CD4-positive, alpha-beta T cell (primary cell): ENCODE results near the gene C20orf144. TPM values are rescaled to one million over a fixed set of nuclear protein-coding genes. Genes with fewer than 3 reads are reported as not detected.

Source experiments
- ATAC-seq: fragments of 200-7000 bp; cut with Tn5 transposase; one replicate; pipeline ENCODE4 v1.10.0; 2022; ENCODE audit warnings: mild to moderate bottlenecking; ENCODE audit not compliant: poor library complexity
- CTCF ChIA-PET: fragments of 350-600 bp; sonication (Branson Sonifier 250); formaldehyde crosslinking; loops from one replicate; lab custom pipeline; 2021; ENCODE audit warnings: antibody characterized with exemption, inconsistent platforms; lab: Charles Lee
- POLR2A ChIA-PET: fragments of 350-600 bp; sonication (Branson Sonifier 250); formaldehyde crosslinking; loops from one replicate; lab custom pipeline; 2021; ENCODE audit warnings: antibody characterized with exemption, inconsistent platforms; lab: Charles Lee
- DNase-seq, 14 experiments: peaks; one replicate each; pipeline ENCODE4 v3.0.0-alpha.2; 2013 to 2020; ENCODE audit warnings: mixed read lengths in 2 of 14
- H3K27ac ChIP-seq, 2 donors: one replicate each; pipeline versions ENCODE4 v1.5.1 to v1.7.0; 2013; ENCODE audit warnings: low read length in 2 of 2, low read depth in 1 of 2, mild to moderate bottlenecking in 1 of 2
- H3K27me3 ChIP-seq, 2 experiments: 1 replicate in 1 of 2; 2 replicates in 1 of 2; pipeline versions ENCODE4 v1.6.1 to v1.7.0; 2013; ENCODE audit warnings: low read length in 2 of 2, control low read depth in 1 of 2, mild to moderate bottlenecking in 1 of 2, moderate library complexity in 1 of 2; ENCODE audit not compliant: insufficient read depth in 2 of 2, control insufficient read depth in 1 of 2
- H3K36me3 ChIP-seq: one replicate; pipeline ENCODE4 v1.6.1; 2013; ENCODE audit warnings: low read length, control low read depth; ENCODE audit not compliant: insufficient read depth
- H3K4me1 ChIP-seq: one replicate; pipeline ENCODE4 v1.6.1; 2013; ENCODE audit warnings: low read length, control low read depth; ENCODE audit not compliant: insufficient read depth
- H3K4me3 ChIP-seq: one replicate; pipeline ENCODE4 v1.5.1; 2013; ENCODE audit warnings: mild to moderate bottlenecking, low read length, moderate library complexity
- H3K9me3 ChIP-seq, 2 experiments: 1 replicate in 1 of 2; 2 replicates in 1 of 2; pipeline versions ENCODE4 v1.6.1 to v1.7.0; 2013; ENCODE audit warnings: low read length in 2 of 2, mild to moderate bottlenecking in 2 of 2, control low read depth in 1 of 2, moderate library complexity in 1 of 2; ENCODE audit not compliant: control insufficient read depth in 1 of 2, insufficient read depth in 1 of 2
- H3K27ac Mint-ChIP-seq: one replicate; pipeline ENCODE4 v1.8.0; 2020; ENCODE audit warnings: mixed read lengths
- H3K27me3 Mint-ChIP-seq: one replicate; pipeline ENCODE4 v1.8.0; 2021; ENCODE audit warnings: mixed read lengths
- H3K36me3 Mint-ChIP-seq: one replicate; pipeline ENCODE4 v1.8.0; 2021; ENCODE audit warnings: low read depth, mixed read lengths
- H3K4me1 Mint-ChIP-seq: one replicate; pipeline ENCODE4 v1.8.0; 2021; ENCODE audit warnings: low read depth, mixed read lengths
- H3K4me3 Mint-ChIP-seq: one replicate; pipeline ENCODE4 v1.8.0; 2020; ENCODE audit warnings: mild to moderate bottlenecking, mixed read lengths
- H3K9me3 Mint-ChIP-seq: one replicate; pipeline ENCODE4 v1.8.0; 2020; ENCODE audit warnings: mixed read lengths
- CTCF ChIP-seq: fragments of 200-600 bp; IDR thresholded peaks from one replicate; pipeline ENCODE4 v1.8.0; 2022; ENCODE audit warnings: antibody characterized with exemption, mild to moderate bottlenecking
- intact Hi-C, 2 experiments: fragments of 100-400 bp; cut with DNase I in 1 of 2; cut with micrococcal nuclease in 1 of 2; formaldehyde crosslinking; loops; one replicate each; pipeline versions ENCODE4 v1.15.1 to v1.9.0; 2023 to 2025; cut with DNase I, micrococcal nuclease
- total RNA-seq, 174 experiments: library from RNA in 2 of 174; stranded (reverse) in 2 of 174; gene quantifications; one replicate each; pipeline ENCODE4 v1.2.3 and lab custom pipeline; 2021 to 2026

C20orf144 gene
- total RNA-seq, 2 experiments from 2014 or later: 0.17 to 0.19 TPM

- H3K36me3 Mint-ChIP-seq: no peaks in the 10 kb centered on the region
- no peaks in the 10 kb centered on the region for H3K27me3 ChIP-seq
- no peak overlapping the region for H3K27ac Mint-ChIP-seq
- ChIA-PET POLR2A (no interaction called here), CTCF (interaction anchor here (2.8 kb wide), 1 partner anchor 13 kb away, joined by 12 read pairs; the partner anchor contains the start of gene ACTL10)
- H3K27ac ChIP-seq: no peak overlapping the region
- intact Hi-C loops: no loop called here
- no peaks in the 10 kb centered on the region for H3K9me3 ChIP-seq
- peak in 1 of 14 experiments; percentile 16 for DNase-seq
- no peaks in the 10 kb centered on the region for H3K4me1 ChIP-seq
- no peak overlapping the region for H3K4me3 ChIP-seq
- no peak overlapping the region for H3K4me3 Mint-ChIP-seq
- H3K36me3 ChIP-seq: no peaks in the 10 kb centered on the region
- ATAC-seq: no peak
- no peaks in the 10 kb centered on the region for H3K4me1 Mint-ChIP-seq
- no peaks in the 10 kb centered on the region for H3K9me3 Mint-ChIP-seq
- H3K27me3 Mint-ChIP-seq: no peaks in the 10 kb centered on the region
- no peak for TF ChIP-seq CTCF
Measured at GRCh38 chr20:33653900-33654596, 8.1 kb upstream of the C20orf144 start.

GRCh38 chr20:33654680-33655161, 7.4 kb upstream of the C20orf144 start:
- H3K27me3 ChIP-seq: no peaks in the 10 kb centered on the region
- TF ChIP-seq CTCF: no peak
- ChIA-PET CTCF (interaction anchor here (2.8 kb wide), 1 partner anchor 12 kb away, joined by 12 read pairs; the partner anchor contains the start of gene ACTL10), POLR2A (no interaction called here)
- H3K27ac Mint-ChIP-seq: no peak overlapping the region
- H3K4me1 Mint-ChIP-seq: no peaks in the 10 kb centered on the region
- no peak overlapping the region for H3K4me3 Mint-ChIP-seq
- DNase-seq (no peak), ATAC-seq (no peak)
- no peaks in the 10 kb centered on the region for H3K9me3 ChIP-seq
- H3K27ac ChIP-seq: no peak overlapping the region
- H3K9me3 Mint-ChIP-seq: no peaks in the 10 kb centered on the region
- intact Hi-C loops: no loop called here
- H3K36me3 Mint-ChIP-seq: no peaks in the 10 kb centered on the region
- no peaks in the 10 kb centered on the region for H3K4me1 ChIP-seq
- no peaks in the 10 kb centered on the region for H3K27me3 Mint-ChIP-seq
- H3K4me3 ChIP-seq: no peak overlapping the region
- no peaks in the 10 kb centered on the region for H3K36me3 ChIP-seq

- CTCF ChIA-PET: no interaction called here
- no peaks in the 10 kb centered on the region for H3K9me3 ChIP-seq
- intact Hi-C loops: no loop called here
- ATAC-seq (no peak), DNase-seq (no peak)
- no peaks in the 10 kb centered on the region for H3K27me3 ChIP-seq
- Mint-ChIP-seq H3K27me3 (no peaks in the 10 kb centered on the region), H3K4me1 (no peaks in the 10 kb centered on the region), H3K4me3 (no peak overlapping the region), H3K9me3 (no peaks in the 10 kb centered on the region), H3K36me3 (no peaks in the 10 kb centered on the region), H3K27ac (no peak overlapping the region)
- no peak for TF ChIP-seq CTCF
- no peak overlapping the region for H3K4me3 ChIP-seq
- no peak overlapping the region for H3K27ac ChIP-seq
- no peaks in the 10 kb centered on the region for H3K4me1 ChIP-seq
- POLR2A ChIA-PET: no interaction called here
- H3K36me3 ChIP-seq: no peaks in the 10 kb centered on the region
Measured at GRCh38 chr20:33655164-33655563, 7.0 kb upstream of the C20orf144 start.
